ENCODE results near the gene SRSF9.

DNA sequence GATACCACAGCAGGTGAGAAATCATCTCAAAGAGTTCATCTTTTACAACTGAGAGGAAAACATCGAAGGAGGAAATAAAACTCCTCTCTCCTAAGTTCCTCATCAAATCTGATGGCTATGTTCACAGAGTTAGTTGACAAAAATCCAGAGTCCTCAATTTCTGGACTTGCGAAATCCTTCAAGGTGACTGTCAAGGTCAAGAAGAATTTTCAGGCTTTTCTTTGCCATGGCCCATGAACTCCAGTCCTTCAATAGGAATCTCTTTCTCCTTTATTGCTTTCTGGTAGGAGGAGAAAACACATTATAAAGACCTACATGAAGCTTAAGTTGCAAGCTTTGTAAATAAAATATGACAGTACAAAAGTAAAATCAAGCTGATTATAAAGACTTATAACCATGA is 24.9 kb downstream of the SRSF9 start:
- TF ChIP-seq MXI1 (IDR thresholded peaks at IDR 0.05; ENCODE audit: borderline replicate concordance, low read depth, low read length), result no peak
- TF ChIP-seq, protein P1, sequence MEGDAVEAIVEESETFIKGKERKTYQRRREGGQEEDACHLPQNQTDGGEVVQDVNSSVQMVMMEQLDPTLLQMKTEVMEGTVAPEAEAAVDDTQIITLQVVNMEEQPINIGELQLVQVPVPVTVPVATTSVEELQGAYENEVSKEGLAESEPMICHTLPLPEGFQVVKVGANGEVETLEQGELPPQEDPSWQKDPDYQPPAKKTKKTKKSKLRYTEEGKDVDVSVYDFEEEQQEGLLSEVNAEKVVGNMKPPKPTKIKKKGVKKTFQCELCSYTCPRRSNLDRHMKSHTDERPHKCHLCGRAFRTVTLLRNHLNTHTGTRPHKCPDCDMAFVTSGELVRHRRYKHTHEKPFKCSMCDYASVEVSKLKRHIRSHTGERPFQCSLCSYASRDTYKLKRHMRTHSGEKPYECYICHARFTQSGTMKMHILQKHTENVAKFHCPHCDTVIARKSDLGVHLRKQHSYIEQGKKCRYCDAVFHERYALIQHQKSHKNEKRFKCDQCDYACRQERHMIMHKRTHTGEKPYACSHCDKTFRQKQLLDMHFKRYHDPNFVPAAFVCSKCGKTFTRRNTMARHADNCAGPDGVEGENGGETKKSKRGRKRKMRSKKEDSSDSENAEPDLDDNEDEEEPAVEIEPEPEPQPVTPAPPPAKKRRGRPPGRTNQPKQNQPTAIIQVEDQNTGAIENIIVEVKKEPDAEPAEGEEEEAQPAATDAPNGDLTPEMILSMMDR (conservative IDR thresholded peaks at IDR 0.05; ENCODE audit: low read depth, low read length), result no peak
- no peak for TF ChIP-seq SMC3 (IDR thresholded peaks at IDR 0.05; ENCODE audit: low read depth, low read length)
- TF ChIP-seq, protein P2, sequence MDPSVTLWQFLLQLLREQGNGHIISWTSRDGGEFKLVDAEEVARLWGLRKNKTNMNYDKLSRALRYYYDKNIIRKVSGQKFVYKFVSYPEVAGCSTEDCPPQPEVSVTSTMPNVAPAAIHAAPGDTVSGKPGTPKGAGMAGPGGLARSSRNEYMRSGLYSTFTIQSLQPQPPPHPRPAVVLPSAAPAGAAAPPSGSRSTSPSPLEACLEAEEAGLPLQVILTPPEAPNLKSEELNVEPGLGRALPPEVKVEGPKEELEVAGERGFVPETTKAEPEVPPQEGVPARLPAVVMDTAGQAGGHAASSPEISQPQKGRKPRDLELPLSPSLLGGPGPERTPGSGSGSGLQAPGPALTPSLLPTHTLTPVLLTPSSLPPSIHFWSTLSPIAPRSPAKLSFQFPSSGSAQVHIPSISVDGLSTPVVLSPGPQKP (IDR thresholded peaks at IDR 0.05; ENCODE audit: borderline replicate concordance, low read depth, low read length), result no peak
